Embryonic facial prominence (tissue), 1 donor: ENCODE results near the gene ADGRG7.

Experiments
- DNase-seq: peaks from one replicate; pipeline ENCODE4 v3.0.0-alpha.2; 2016; ENCODE audit errors: extremely low spot score

The ADGRG7 gene

DNA sequence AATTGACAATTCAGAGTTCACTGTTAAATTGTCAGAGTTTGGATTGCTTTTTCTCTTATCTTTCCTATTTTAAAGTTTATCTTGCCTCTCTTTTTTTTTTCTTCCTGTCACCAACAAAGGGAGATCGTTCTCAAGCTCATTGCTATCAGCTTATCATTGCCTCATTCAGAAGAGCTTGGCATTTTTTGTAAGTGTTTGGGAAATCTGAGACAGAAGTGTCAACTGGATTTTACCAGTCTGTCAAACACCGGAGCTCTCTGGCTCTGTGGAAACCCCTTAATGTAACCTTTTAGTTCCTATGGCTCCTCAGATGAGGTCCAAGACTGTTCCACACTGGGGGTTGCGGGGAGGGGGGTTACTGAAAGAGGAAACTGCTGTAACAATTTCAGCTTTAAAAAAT, 89.3 kb downstream of the ADGRG7 start:
- no peak for DNase-seq

DNA sequence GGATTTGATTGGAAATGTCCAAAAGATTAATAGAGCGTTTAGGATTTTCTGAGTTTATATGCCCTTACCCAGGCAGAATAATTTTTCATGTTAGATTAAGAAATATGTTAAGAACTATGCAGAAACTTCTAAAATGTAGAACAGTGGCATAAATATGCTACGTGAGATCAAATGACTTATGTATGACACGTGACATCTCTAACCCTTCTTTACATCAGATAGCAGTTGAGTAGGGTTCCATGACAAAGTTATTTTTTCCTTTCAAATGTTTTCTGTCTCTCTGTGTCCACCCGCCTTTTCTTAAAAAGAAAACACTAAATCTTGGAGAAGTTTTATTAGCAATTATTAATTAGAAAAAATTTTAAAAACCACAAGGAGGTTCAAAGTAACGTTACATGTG, 91.3 kb downstream of the ADGRG7 start:
- DNase-seq = no peak

GRCh38 chr3:100702082-100702979, 92.9 kb downstream of the ADGRG7 start:
- no peak for DNase-seq

GRCh38 chr3:100702980-100703345, 93.6 kb downstream of the ADGRG7 start:
- no peak for DNase-seq

DNA sequence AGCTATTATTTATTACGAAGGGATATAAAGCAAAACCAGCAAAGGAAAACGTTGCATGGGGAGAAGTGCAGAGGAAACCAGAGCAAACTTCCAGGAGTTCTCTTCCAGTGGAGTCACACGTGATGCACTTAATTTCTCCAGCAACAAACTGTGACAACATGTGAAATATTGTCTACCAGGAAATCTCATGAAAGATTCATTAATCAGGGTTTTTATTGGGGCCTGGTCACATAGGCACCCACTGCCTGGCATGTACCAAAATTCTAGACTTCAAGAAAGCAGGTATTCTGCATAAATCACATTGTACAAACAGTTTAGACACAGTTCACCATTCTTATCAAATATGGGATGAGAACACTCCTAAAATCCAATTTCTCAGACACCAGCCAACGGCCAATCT, 94.5 kb downstream of the ADGRG7 start:
- no peak for DNase-seq

DNA sequence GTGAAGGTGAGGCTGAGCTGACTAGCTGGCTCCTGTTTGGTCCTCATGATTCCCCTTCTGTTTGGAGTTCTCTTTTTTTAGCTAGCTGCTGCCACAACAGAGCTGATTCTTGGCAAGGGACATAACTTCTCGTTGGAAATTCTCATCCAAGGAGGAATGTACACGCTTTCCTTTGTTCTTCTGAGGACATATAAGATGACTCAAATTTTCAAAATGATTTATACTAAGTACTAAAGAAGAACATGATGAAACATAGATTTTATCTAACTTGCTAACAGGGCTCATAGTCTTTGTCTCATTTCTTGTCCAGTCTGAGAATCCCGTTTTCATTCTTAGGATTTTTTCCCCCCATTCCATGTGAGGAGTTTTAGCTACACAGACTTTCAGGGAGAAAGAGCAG, 97.0 kb downstream of the ADGRG7 start:
- DNase-seq = no peak

GRCh38 chr3:100708644-100708988, 99.2 kb downstream of the ADGRG7 start:
- no peak for DNase-seq

GRCh38 chr3:100708989-100709841, 99.8 kb downstream of the ADGRG7 start, which contains the start of gene TFG:
Gene TFG (plus strand): TSS chr3:100709494. CDS start chr3:100713686, 4,192 bp downstream.
- peak; percentile 97 for DNase-seq

DNA sequence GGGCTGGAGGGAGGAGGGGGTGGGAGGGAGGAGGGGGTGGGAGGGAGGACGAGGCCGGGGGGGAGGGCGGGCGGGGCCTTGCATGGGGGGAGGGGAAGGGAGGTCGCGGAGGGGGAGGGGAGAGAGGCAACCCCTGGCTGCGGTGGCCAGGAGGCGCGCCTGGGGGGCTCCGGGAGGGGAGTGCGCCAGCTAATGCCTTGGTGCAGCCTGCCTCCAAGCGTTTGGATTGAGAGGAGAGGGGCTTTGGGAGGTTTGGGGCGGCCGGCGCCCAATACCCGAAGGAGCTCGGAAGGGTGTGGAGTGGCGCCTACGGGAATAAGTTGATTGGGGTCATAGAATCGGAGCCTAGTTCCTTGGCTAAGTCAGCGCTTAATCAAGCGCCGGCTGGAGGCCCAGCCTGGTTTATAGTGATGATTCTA, 100.5 kb downstream of the ADGRG7 start:
- DNase-seq = peak; percentile 64

- peak; percentile 25 for DNase-seq
Observed at GRCh38 chr3:100710261-100710968, 101.0 kb downstream of the ADGRG7 start.

- DNase-seq = no peak
Observed at GRCh38 chr3:100715176-100715575, 105.8 kb downstream of the ADGRG7 start.

GRCh38 chr3:100717063-100717462, 107.7 kb downstream of the ADGRG7 start:
- DNase-seq = no peak

DNA sequence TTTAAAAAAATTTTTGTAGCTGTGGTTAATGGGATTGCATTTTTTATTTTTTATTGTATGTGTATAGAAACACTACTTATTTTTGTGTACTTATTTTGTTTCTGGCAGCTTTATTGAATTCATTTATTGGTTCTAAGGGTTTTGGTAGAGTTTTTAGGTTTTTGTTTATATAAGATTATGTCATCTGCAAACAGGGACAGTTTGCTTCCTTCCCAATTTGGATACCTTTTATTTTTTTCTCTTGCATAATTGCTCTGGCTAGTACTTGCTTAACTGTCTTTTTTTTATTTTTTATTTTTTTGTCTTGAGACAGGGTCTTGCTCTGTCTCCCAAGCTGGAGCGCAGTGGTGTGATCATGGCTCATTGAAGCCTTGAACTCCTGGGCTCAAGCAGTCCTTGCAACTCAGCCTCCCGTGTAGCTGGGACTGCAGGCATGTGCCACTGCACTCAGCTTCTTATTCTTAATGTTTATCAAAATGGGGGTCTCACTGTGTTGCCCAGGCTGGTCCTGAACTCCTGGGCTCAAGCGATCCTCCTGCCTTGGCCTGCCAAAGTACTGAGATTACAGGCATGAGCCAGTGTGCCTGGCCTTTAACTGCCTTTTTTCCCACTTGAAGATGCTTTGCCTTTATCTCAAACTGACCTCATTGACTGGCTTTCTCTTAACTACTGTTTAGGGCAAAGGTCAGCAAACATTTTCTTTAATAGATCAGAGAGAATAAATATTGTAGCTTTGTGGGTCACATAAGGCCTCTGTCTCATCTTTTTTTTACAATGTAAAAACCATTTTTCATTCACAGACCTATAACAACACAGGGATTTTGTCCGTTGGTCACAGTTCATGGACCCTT, 108.5 kb downstream of the ADGRG7 start:
- DNase-seq = no peak

GRCh38 chr3:100719136-100719535, 109.7 kb downstream of the ADGRG7 start:
- no peak for DNase-seq

GRCh38 chr3:100720426-100720825, 111.0 kb downstream of the ADGRG7 start:
- no peak for DNase-seq

- no peak for DNase-seq
Observed at GRCh38 chr3:100725935-100726513, 116.6 kb downstream of the ADGRG7 start.

DNA sequence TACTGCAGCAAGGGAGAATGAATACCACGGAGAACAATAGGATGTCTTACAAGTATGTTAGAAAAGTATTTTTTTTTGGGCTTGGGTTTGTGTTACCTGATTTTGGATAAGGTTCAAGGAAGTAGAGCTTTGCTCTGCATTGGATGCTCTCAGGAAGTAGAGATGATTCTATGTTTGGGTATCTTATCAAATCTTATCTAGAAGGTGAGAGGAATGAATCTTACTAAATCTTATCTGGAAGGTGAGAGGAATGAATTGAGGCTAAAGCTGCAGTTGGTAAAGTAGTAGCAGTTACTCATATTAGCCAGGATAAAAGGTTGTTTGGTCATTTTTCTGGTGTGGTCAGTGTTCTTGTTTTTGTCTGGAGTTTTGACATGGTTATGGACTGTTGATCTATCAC, 117.3 kb downstream of the ADGRG7 start:
- DNase-seq = no peak

DNA sequence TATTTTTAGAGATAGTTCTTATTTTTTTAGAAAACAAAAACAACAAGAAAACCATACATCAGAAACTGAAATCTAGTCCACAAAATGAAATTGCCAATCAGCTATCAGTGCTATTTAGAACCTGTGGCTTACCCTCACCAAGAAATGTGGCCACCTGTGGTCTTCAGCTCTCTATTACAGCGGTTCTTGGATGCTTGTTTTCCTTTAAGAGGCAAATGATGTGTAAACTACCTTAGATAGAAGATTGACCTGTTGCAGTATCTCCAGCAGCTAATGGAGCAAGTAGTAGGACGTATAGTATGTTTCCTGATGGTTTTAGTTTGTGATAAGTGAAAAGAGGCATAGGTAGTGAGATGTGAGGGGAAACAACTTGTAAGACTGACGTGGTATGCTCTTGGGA, 121.1 kb downstream of the ADGRG7 start:
- DNase-seq = no peak

DNA sequence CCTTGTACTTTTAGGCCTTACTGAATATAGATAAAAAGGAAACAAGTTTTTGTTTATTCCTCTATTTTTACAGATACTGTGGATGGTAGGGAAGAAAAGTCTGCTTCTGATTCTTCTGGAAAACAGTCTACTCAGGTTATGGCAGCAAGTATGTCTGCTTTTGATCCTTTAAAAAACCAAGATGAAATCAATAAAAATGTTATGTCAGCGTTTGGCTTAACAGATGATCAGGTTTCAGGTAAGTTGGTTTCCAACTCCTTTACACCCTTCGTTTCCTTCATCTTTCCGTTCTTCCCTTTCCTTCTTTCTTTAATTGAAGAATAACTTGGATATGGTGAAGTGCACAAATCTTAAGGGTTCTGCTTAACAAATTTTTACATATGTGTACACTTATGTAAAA, 123.0 kb downstream of the ADGRG7 start:
- DNase-seq = no peak

- no peak for DNase-seq
Observed at GRCh38 chr3:100737334-100737733, 127.9 kb downstream of the ADGRG7 start.

GRCh38 chr3:100740207-100740606, 130.8 kb downstream of the ADGRG7 start:
- no peak for DNase-seq
